NCI-H510A (cell line): ENCODE results near the gene NAXE.
A peak's percentile ranks its signal among the peaks of the same experiment; 100 is the strongest.
"Not testable (repeated sequence)": the region's sequence is repeated elsewhere in the genome, so short reads cannot be mapped to it uniquely, and the experiment has no call there.

Source experiments
- DNase-seq: peaks from one replicate; lab custom pipeline; 2025; lab: John Stamatoyannopoulos, UW

NAXE gene

GRCh38 chr1:156623946-156624813 is 32.6 kb downstream of the NAXE start:
- DNase-seq: peak; percentile 61

- no peak for DNase-seq
Measured at GRCh38 chr1:156624814-156625435, 33.3 kb downstream of the NAXE start.

- no peak for DNase-seq
Measured at GRCh38 chr1:156625436-156626078, 34.0 kb downstream of the NAXE start.

DNA sequence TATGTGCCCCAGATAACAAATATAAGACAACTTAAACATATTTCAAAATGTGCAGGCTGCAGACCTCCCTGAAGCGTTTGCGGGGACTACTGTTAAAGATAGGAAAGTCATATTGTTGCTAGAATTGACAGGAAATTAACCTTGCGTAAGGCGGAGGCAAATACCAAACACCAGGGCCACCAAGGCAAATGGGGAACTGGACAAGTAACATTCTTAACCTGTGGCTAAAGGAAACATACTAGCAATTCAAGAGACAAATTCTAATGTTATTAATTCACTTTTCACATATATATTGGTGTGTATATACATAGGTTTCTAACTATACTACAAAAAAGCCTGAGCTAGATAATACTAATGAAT is 34.5 kb downstream of the NAXE start:
- no peak for DNase-seq

DNA sequence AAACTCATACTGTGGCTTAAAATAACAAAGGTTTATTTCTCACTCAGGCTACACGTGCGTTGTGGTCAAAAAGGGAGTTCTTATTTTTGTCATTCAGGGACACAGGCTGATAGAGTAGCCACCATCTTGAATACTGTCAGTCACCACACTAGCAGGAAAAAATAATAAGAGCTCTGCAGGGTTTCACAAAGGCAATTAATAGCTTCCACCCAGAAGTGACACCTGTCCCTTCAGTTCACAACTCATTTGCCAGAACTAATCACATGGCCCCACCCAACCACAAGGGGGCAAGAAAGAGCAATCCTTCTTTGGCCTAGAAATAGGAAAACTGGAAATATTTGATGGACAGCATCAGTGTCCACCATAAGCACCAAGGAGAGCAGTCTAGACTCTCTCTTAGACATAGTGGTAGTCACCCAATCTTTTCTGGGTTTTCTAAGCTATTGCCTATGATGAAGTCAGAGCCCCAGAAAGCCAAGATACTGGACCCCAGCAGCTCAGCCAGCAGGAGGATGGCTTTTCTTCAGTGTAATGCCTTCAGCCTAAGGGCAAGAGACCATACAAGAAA is 35.8 kb downstream of the NAXE start:
- DNase-seq: peak; percentile 27

GRCh38 chr1:156629823-156630449 is 38.4 kb downstream of the NAXE start:
- no peak for DNase-seq

DNA sequence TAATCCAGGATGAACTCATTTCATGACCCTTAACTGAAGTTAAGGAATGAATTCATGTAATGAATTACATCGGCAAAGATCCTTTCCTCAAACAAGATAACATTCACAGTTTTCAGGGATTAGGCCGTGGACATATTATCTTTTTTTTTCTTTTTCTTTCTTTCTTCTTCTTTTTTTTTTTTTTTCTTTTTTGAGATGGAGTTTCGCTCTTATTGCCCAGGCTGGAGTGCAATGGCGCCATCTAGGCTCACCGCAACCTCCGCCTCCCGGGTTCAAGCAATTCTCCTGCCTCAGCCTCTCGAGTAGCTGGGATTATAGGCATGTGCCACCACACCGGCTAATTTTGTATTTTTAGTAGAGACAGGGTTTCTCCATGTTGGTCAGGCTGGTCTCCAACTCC is 39.6 kb downstream of the NAXE start:
- DNase-seq: not testable (repeated sequence)

DNA sequence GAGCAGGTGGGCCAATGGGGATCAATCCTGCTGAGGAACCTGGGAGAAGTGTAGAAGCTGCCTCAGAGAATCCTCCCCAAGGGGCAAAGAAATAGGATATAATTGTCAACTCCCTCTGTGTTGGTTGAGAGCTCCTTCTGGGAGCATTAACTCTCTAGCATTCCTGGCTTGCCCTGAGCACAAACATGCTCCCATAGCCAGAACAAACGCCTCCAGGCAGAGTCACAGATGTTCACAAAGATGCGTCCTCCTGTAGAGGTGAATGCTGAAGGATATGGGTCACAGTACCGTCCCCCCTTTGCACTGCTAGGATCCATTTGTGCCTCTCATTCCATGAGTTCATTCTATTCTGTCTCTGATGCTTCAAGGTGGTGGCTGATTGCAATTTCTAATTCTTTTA is 40.8 kb downstream of the NAXE start:
- DNase-seq: no peak

DNA sequence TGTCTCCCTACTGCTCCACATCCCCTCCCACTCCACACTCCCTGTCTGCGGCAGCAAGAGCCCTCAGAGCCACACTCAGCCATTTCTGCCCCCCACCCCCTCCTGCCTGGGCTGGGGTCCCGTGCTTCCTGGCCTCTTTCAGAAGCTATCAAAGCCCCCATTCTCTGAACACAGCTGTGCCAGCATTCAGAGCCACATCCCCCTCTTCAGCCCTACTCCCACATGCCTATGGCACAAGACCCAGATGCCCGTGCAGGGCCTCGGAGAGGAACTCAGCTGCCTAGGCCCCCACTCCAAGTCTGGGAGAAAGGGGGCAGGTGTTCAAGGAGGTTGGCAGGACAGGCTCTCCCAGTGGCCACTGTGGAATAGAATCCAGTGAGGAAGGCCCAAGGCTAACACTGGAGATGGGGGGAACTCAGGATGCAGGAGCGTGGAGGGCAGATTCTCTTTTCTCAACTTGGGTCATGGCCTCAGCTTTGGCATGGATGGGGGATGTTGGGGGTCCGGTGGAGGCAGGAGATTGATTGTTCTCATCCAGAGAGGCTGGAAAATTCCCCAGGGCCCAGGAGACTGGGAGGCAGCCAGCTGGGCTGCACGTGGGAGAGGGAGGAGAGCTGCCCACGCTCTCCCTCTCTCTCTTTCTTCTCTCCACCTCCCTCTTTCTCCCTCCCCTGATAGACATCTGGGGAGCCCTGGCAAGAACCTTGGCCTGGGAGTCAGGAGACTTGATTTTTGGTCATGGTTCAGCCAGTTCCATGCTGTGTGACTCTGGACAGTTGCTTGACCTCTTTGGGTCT is 46.8 kb downstream of the NAXE start:
- DNase-seq: no peak

DNA sequence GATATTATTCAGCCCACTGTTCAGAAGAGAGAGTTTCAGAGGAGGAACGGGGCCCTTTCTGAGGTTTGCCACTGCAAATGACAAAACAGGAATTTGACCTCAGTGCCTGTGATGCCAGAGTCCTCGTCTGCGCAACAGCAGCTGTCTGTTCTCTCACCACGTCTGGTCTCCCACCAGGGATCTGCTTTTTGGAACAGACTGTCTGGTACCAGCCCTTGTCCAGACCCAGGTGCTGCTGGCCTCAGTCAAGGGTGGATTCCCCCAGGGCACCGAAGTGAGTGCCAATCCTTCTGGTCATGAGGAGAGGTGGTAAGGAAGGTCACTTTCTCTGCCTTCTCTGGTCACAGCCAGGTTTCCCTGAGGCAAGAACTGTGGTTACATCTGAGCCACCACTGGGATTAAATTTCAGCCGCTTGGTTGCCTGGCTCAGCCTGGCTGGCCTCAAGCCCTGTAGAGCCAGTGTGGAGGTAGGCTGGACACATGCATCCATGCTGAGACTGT is 48.1 kb downstream of the NAXE start:
- DNase-seq: no peak

GRCh38 chr1:156640842-156641706 is 49.5 kb downstream of the NAXE start:
- DNase-seq: no peak

DNA sequence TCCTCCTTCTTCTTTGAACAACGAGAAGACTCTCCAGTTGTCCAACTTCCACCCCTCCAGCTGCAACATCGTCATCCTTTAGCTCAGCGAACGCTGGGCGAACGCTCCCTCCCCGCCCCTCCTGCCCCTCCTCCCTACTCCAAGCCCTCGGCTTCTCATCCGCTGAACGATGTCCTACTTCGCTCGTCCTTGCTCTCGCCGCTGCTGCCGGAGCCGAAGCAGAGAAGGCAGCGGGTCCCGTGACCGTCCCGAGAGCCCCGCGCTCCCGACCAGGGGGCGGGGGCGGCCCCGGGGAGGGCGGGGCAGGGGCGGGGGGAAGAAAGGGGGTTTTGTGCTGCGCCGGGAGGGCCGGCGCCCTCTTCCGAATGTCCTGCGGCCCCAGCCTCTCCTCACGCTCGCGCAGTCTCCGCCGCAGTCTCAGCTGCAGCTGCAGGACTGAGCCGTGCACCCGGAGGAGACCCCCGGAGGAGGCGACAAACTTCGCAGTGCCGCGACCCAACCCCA is 50.2 kb downstream of the NAXE start, which contains the start of gene BCAN:
TSS of gene BCAN (plus strand) at position 357 of the 504 bp plus-strand sequence. CDS start 3,938 bp downstream, outside the sequence.
- DNase-seq: peak; percentile 37

DNA sequence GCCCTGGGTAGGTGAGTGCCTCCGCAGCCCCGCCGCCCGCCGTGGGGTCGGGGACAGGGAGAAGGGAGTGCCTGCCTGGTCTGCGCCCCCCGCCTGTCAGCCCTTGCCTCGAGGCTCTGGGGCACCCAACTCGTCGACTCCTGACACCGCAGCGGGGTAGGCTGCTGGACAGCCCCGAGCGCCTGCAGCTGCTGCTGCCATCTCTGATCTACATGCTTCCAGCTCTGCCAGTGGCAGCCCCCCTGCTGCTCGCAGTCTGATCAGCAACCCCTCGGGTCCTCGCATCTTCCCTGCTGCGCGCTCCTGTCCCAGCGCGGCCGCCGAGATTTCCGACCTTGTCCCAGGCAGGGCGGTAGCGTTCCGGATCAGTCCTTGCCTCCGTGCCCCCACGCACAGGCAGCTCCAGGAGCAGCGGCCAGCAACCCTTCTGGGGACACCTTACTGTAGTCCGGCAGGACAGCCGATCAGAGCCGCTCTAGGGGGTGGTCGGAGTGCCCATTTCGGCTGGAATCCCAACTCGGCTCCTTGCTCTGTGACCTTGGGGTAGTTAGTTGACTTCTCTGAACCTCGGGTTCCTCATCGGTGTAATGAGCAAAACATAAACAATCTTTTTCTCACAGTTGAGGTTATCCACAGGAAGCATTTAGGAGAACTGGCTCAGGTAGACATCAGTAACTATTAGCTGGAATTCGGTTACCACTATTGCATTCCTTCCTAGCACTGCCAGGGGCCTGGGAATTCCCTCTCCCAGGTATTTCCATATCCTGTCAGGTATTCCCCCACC is 50.9 kb downstream of the NAXE start:
- DNase-seq: no peak

DNA sequence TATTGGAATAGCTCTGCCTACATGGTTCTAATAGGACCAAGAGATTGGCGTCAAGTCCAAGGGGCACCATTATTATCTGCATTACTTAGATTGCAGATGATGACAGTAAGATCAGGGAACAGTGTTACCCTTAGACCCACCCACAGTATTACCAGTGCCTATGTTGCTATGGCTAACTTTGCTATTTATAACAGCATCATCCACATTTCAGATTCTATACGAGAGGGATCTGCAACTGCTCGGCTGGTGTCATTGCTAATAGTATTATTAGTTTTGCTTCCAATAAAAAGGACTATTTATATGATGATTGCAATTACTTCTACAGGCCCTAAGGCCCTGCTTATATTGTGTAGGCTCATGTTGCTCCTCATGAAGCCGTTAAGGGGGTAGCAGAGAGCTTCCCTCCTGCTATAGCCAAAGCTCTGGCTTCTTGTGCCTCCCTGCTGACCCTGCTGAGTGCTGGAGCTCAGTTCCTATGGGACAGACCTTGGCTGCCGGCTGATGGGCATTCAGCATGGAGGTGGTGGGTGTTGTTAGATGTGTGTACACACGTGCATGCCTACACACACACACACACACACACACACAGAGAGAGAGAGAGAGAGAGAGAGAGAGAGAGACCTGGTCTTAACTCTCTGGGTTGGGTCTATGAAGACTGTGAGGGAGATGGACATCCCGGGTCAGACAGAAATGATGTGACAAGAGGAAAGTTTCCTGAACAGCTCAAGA is 51.6 kb downstream of the NAXE start:
- DNase-seq: no peak

GRCh38 chr1:156643778-156644092 is 52.2 kb downstream of the NAXE start:
- DNase-seq: no peak
